Hepatocyte (in vitro differentiated cells): Measurements from ENCODE around the gene GMCL1. TPM values are rescaled to one million over a fixed set of nuclear protein-coding genes. Genes with fewer than 3 reads are reported as not detected.
A peak's percentile ranks its signal among the peaks of the same experiment; 100 is the strongest.

Source experiments
- DNase-seq: peaks from one replicate; pipeline ENCODE4 v3.0.0-alpha.2; 2016; ENCODE audit warnings: low spot score
- H2AFZ ChIP-seq: fragments of 200-600 bp; sonication (generic); 2 replicates; pipeline ENCODE4 v1.6.0; 2016; ENCODE audit warnings: antibody characterized with exemption, mild to moderate bottlenecking
- H3K27ac ChIP-seq: fragments of 200-600 bp; sonication (generic); 2 replicates; pipeline ENCODE4 v1.5.1; 2016; ENCODE audit warnings: mild to moderate bottlenecking
- H3K27me3 ChIP-seq: fragments of 200-600 bp; sonication (generic); 2 replicates; pipeline ENCODE4 v1.6.1; 2016
- H3K36me3 ChIP-seq: fragments of 200-600 bp; sonication (generic); replicated peaks from 2 replicates; pipeline ENCODE4 v1.5.1; 2016; ENCODE audit warnings: low read depth; ENCODE audit not compliant: insufficient read depth
- H3K4me1 ChIP-seq: fragments of 200-600 bp; sonication (generic); 2 replicates; pipeline ENCODE4 v1.5.1; 2016; ENCODE audit warnings: mild to moderate bottlenecking, moderate library complexity; ENCODE audit not compliant: insufficient read depth
- H3K4me2 ChIP-seq: fragments of 200-600 bp; sonication (generic); 2 replicates; pipeline ENCODE4 v1.6.0; 2016
- H3K4me3 ChIP-seq: fragments of 200-600 bp; sonication (generic); 2 replicates; pipeline ENCODE4 v1.5.1; 2016; ENCODE audit warnings: mild to moderate bottlenecking
- H3K79me2 ChIP-seq: fragments of 200-600 bp; sonication (generic); 2 replicates; pipeline ENCODE4 v1.6.0; 2017; ENCODE audit warnings: mild to moderate bottlenecking
- H3K9me2 ChIP-seq: fragments of 200-600 bp; sonication (generic); replicated peaks from 2 replicates; pipeline ENCODE4 v1.6.0; 2017; ENCODE audit warnings: mild to moderate bottlenecking; ENCODE audit not compliant: insufficient read depth
- H3K9me3 ChIP-seq: fragments of 200-600 bp; sonication (generic); 2 replicates; pipeline ENCODE4 v1.5.1; 2016; ENCODE audit warnings: low read depth, mild to moderate bottlenecking
- H4K20me1 ChIP-seq: fragments of 200-600 bp; sonication (generic); 2 replicates; pipeline ENCODE4 v1.6.0; 2016; ENCODE audit warnings: mild to moderate bottlenecking; ENCODE audit not compliant: insufficient read depth, poor library complexity, severe bottlenecking
- EZH2 ChIP-seq: fragments of 200-600 bp; sonication (generic); IDR thresholded peaks from 2 replicates; pipeline ENCODE4 v1.6.1; 2016; ENCODE audit warnings: antibody characterized with exemption, mild to moderate bottlenecking, borderline replicate concordance
- EZH2phosphoT487 ChIP-seq: fragments of 200-600 bp; sonication (generic); IDR thresholded peaks from one replicate; pipeline ENCODE4 v1.6.1; 2018; ENCODE audit warnings: antibody characterized with exemption, mild to moderate bottlenecking, low read depth, moderate library complexity; ENCODE audit not compliant: unreplicated experiment, severe bottlenecking
- WGBS: methylation state at CpG from one replicate; pipeline ENCODE4 v1.1.6; 2016; ENCODE audit warnings: low lambda C conversion rate; ENCODE audit errors: missing lambda C conversion rate; 5-methylcytosine and 5-hydroxymethylcytosine counted together
- polyA plus RNA-seq: library from polyadenylated mRNA; unstranded; fragments of >200 nt; fragmentation: Nextera tagmentation; extraction: Ambion mirVana; gene quantifications from 2 replicates; pipeline ENCODE4 v1.2.1, GENCODE V29; 2016
- total RNA-seq: library from RNA; depleted of rRNA; stranded (reverse); fragments of >200 nt; gene quantifications from 2 replicates; pipeline ENCODE4 v1.2.3, GENCODE V29; 2014
- TF ChIP-seq, protein P1 (sequence below): fragments of 200-600 bp; sonication (generic); IDR thresholded peaks from 2 replicates; pipeline ENCODE4 v1.5.1; 2016; ENCODE audit warnings: antibody characterized with exemption, mild to moderate bottlenecking; ENCODE audit not compliant: poor library complexity

GMCL1 gene
- total and polyA plus RNA-seq, 2 experiments from 2014 or later: 18.1 to 18.8 TPM

DNA sequence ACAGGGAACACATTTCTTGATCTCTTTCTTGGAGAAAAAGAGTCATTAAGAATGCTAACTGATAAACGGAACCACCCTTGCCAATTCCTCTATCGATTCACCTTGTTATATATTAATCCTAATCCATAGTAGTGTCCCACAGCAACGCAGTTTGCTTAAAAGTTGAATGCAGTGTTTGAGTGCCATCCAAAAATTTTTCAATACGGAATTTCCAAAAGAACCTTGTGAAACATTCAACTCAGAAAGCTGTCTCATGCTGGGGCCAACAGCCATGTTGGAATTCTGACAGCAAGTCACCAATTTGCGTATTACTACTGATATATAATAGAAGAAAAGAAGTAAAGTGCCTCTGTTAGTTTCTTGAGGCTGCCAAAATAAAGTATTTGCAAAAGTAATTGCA lies 45.2 kb upstream of the GMCL1 start:
- Histone ChIP-seq H3K79me2 (peaks cover 8% of the 10 kb centered on the region), H3K4me3 (no peak overlapping the region), H3K4me1 (peaks cover 45% of the 10 kb centered on the region), H4K20me1 (no peaks in the 10 kb centered on the region), H3K9me2 (no peaks in the 10 kb centered on the region), H3K9me3 (no peaks in the 10 kb centered on the region), H3K27me3 (no peaks in the 10 kb centered on the region), H3K36me3 (no peaks in the 10 kb centered on the region), H2AFZ (no peak overlapping the region), H3K4me2 (no peak overlapping the region), H3K27ac (peak overlapping the region; percentile 96)
- no peak for TF ChIP-seq EZH2phosphoT487
- TF ChIP-seq, protein P1, sequence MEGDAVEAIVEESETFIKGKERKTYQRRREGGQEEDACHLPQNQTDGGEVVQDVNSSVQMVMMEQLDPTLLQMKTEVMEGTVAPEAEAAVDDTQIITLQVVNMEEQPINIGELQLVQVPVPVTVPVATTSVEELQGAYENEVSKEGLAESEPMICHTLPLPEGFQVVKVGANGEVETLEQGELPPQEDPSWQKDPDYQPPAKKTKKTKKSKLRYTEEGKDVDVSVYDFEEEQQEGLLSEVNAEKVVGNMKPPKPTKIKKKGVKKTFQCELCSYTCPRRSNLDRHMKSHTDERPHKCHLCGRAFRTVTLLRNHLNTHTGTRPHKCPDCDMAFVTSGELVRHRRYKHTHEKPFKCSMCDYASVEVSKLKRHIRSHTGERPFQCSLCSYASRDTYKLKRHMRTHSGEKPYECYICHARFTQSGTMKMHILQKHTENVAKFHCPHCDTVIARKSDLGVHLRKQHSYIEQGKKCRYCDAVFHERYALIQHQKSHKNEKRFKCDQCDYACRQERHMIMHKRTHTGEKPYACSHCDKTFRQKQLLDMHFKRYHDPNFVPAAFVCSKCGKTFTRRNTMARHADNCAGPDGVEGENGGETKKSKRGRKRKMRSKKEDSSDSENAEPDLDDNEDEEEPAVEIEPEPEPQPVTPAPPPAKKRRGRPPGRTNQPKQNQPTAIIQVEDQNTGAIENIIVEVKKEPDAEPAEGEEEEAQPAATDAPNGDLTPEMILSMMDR: no peak
- no peak for TF ChIP-seq EZH2
- DNase-seq: no peak
- 91% methylated on average over 5 of the region's 5 CpGs for whole genome bisulfite sequencing

- WGBS: 85% methylated on average over 2 of the region's 2 CpGs
- Histone ChIP-seq H3K4me1 (peaks cover 45% of the 10 kb centered on the region), H3K27ac (no peak overlapping the region), H3K4me3 (no peak overlapping the region), H3K27me3 (no peaks in the 10 kb centered on the region), H3K9me2 (no peaks in the 10 kb centered on the region), H2AFZ (no peak overlapping the region), H3K4me2 (no peak overlapping the region), H3K9me3 (no peaks in the 10 kb centered on the region), H3K79me2 (peaks cover 8% of the 10 kb centered on the region), H3K36me3 (no peaks in the 10 kb centered on the region), H4K20me1 (no peaks in the 10 kb centered on the region)
- DNase-seq: no peak
- no peak for TF ChIP-seq EZH2phosphoT487
- TF ChIP-seq, protein P1: no peak
- TF ChIP-seq EZH2: no peak
Measured at GRCh38 chr2:69785358-69785757, 44.1 kb upstream of the GMCL1 start.

- Histone ChIP-seq H3K27me3 (no peaks in the 10 kb centered on the region), H3K27ac (peak overlapping the region; percentile 52), H4K20me1 (no peaks in the 10 kb centered on the region), H3K9me3 (no peaks in the 10 kb centered on the region), H3K4me1 (peaks cover 46% of the 10 kb centered on the region), H3K4me2 (no peak overlapping the region), H3K36me3 (no peaks in the 10 kb centered on the region), H2AFZ (no peak overlapping the region), H3K4me3 (no peak overlapping the region), H3K9me2 (no peaks in the 10 kb centered on the region), H3K79me2 (peaks cover 8% of the 10 kb centered on the region)
- 76% methylated on average over 4 of the region's 4 CpGs for WGBS
- DNase-seq: no peak
- no peak for TF ChIP-seq EZH2
- TF ChIP-seq, protein P1: no peak
- no peak for TF ChIP-seq EZH2phosphoT487
Measured at GRCh38 chr2:69786052-69786560, 43.4 kb upstream of the GMCL1 start.
